SKM-1 treated with dmso at 0.1 percent for 144 hours (cell line): Measurements from ENCODE around the gene F5.
A peak's percentile ranks its signal among the peaks of the same experiment; 100 is the strongest.
"Not testable (repeated sequence)": the region's sequence is repeated elsewhere in the genome, so short reads cannot be mapped to it uniquely, and the experiment has no call there.

Experiments
- DNase-seq: peaks from one replicate; lab custom pipeline; 2025; ENCODE audit not compliant: unreplicated experiment; lab: John Stamatoyannopoulos, UW

The F5 gene

GRCh38 chr1:169511316-169512005 is 74.8 kb downstream of the F5 start:
- DNase-seq = no peak

- no peak for DNase-seq
Measured at GRCh38 chr1:169510060-169510459, 76.2 kb downstream of the F5 start.

GRCh38 chr1:169509354-169509753 is 76.9 kb downstream of the F5 start:
- DNase-seq = no peak

GRCh38 chr1:169508432-169509338 is 77.6 kb downstream of the F5 start:
- DNase-seq = no peak

- DNase-seq = no peak
Measured at GRCh38 chr1:169507413-169507812, 78.9 kb downstream of the F5 start.

- not testable (repeated sequence) for DNase-seq
Measured at GRCh38 chr1:169503601-169504000, 82.7 kb downstream of the F5 start.

- no peak for DNase-seq
Measured at GRCh38 chr1:169499807-169500206, 86.5 kb downstream of the F5 start.

- DNase-seq = no peak
Measured at GRCh38 chr1:169497317-169497716, 89.0 kb downstream of the F5 start.

GRCh38 chr1:169495916-169496315 is 90.4 kb downstream of the F5 start:
- no peak for DNase-seq

- no peak for DNase-seq
Measured at GRCh38 chr1:169495046-169495775, 91.1 kb downstream of the F5 start.

GRCh38 chr1:169494343-169494742 is 91.9 kb downstream of the F5 start:
- no peak for DNase-seq

GRCh38 chr1:169493251-169493650 is 93.0 kb downstream of the F5 start:
- DNase-seq = no peak

GRCh38 chr1:169491845-169492281 is 94.4 kb downstream of the F5 start:
- no peak for DNase-seq

GRCh38 chr1:169488157-169488556 is 98.1 kb downstream of the F5 start:
- no peak for DNase-seq

- no peak for DNase-seq
Measured at GRCh38 chr1:169487561-169487960, 98.7 kb downstream of the F5 start.

- no peak for DNase-seq
Measured at GRCh38 chr1:169487133-169487532, 99.1 kb downstream of the F5 start.

- DNase-seq = no peak
Measured at GRCh38 chr1:169486281-169487051, 99.8 kb downstream of the F5 start.

- DNase-seq = peak; percentile 100
Measured at GRCh38 chr1:169485431-169486280, 100.6 kb downstream of the F5 start, which contains the start of gene SLC19A2. Gene SLC19A2, minus strand, starts transcription at chr1:169485944. Its CDS starts 178 bp downstream, at chr1:169485766.

GRCh38 chr1:169484683-169485430 is 101.4 kb downstream of the F5 start:
- DNase-seq = no peak
